HG03469 (cell line): ENCODE data around the gene SAMD4A.
A peak's percentile ranks its signal among the peaks of the same experiment; 100 is the strongest.

Experiments used
- ATAC-seq: cut with Tn5 transposase; IDR thresholded peaks from one replicate; pipeline ENCODE4 v1.9.1; 2021; ENCODE audit warnings: mild to moderate bottlenecking, moderate library complexity, moderate number of reproducible peaks; ENCODE audit not compliant: unreplicated experiment

Gene SAMD4A

GRCh38 chr14:54773171-54774006 lies 206.5 kb downstream of the SAMD4A start:
- ATAC-seq: no peak

GRCh38 chr14:54774824-54775223 lies 207.9 kb downstream of the SAMD4A start:
- no peak for ATAC-seq

- ATAC-seq: no peak
Measured at GRCh38 chr14:54775486-54776140, 208.7 kb downstream of the SAMD4A start.

GRCh38 chr14:54776361-54777001 lies 209.6 kb downstream of the SAMD4A start:
- no peak for ATAC-seq

GRCh38 chr14:54777395-54777794 lies 210.5 kb downstream of the SAMD4A start:
- ATAC-seq: no peak

GRCh38 chr14:54778618-54779345 lies 211.9 kb downstream of the SAMD4A start:
- ATAC-seq: no peak

GRCh38 chr14:54781080-54781479 lies 214.2 kb downstream of the SAMD4A start:
- ATAC-seq: no peak

- no peak for ATAC-seq
Measured at GRCh38 chr14:54781961-54782750, 215.2 kb downstream of the SAMD4A start.

GRCh38 chr14:54782751-54783659 lies 216.1 kb downstream of the SAMD4A start:
- peak; percentile 82 for ATAC-seq

- ATAC-seq: no peak
Measured at GRCh38 chr14:54783660-54784015, 216.7 kb downstream of the SAMD4A start.

- ATAC-seq: no peak
Measured at GRCh38 chr14:54784060-54784459, 217.1 kb downstream of the SAMD4A start.

GRCh38 chr14:54784657-54785056 lies 217.7 kb downstream of the SAMD4A start:
- ATAC-seq: no peak

GRCh38 chr14:54785136-54785777 lies 218.3 kb downstream of the SAMD4A start:
- ATAC-seq: no peak

- no peak for ATAC-seq
Measured at GRCh38 chr14:54785778-54786770, 219.1 kb downstream of the SAMD4A start.

GRCh38 chr14:54786838-54787237 lies 219.9 kb downstream of the SAMD4A start:
- no peak for ATAC-seq

- ATAC-seq: no peak
Measured at GRCh38 chr14:54787261-54787660, 220.3 kb downstream of the SAMD4A start.

- no peak for ATAC-seq
Measured at GRCh38 chr14:54788701-54789100, 221.8 kb downstream of the SAMD4A start.

GRCh38 chr14:54789166-54789565 lies 222.2 kb downstream of the SAMD4A start:
- ATAC-seq: no peak
